Measurements from ENCODE around the gene PANX2. TPM values are rescaled to one million over a fixed set of nuclear protein-coding genes. Genes with fewer than 3 reads are reported as not detected.
A peak's percentile ranks its signal among the peaks of the same experiment; 100 is the strongest.
"Not testable (repeated sequence)": the region's sequence is repeated elsewhere in the genome, so short reads cannot be mapped to it uniquely, and the experiment has no call there.

Gene PANX2
- total RNA-seq, 1 experiment from 2014 or later: not detected

DNA sequence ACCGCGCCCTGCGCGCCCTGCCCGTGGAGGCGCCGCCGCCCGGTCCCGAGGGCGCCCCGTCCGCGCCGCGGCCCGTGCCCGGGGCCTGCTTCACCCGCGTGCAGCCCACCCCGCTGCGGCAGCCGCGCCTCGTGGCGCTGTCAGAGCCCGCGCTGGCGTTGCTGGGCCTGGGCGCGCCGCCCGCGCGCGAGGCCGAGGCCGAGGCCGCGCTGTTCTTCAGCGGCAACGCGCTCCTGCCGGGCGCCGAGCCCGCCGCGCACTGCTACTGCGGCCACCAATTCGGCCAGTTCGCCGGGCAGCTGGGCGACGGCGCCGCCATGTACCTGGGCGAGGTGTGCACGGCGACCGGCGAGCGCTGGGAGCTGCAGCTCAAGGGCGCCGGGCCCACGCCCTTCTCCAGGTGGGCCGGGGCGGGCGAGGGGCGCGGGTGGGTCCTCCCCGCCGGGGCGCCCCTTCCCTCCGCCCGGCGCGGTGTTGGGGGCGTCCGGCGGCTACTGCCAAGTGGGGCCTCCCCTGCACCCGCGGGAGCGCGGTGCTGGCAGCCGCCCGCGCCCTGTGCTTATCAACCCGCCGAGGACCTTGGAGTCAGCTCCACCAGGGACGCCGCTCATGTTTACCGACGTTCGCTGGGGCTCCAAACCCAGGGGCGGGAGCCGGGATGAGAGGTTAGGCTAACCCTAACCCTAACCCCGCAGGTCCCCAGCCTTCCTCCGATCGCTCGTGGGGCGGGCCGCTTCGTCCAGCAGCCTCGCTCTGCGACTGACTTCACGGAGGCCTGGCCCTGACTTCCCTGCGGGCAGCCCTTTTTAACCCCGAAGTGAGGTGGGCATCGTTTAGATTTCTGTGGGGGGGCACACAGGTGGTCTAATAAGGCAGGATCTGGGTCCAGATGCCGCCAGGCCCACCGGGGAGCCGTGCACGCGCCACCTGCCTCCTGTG lies 30.9 kb downstream of the PANX2 start:
- H3K27me3 ChIP-seq: no peaks in the 10 kb centered on the region
- no peaks in the 10 kb centered on the region for H3K9me3 ChIP-seq (replicated peaks)
- no peak overlapping the region for H3K27ac ChIP-seq
- H3K4me1 ChIP-seq: no peaks in the 10 kb centered on the region; the same call in 1 of the 2 replicates
- H3K36me3 ChIP-seq: peaks cover 20% of the 10 kb centered on the region
- DNase-seq: no peak
- H3K4me3 ChIP-seq: peak overlapping the region; percentile 68

GRCh38 chr22:50202130-50202666 lies 31.7 kb downstream of the PANX2 start:
- Histone ChIP-seq H3K9me3 (replicated peaks) (no peaks in the 10 kb centered on the region), H3K27ac (no peak overlapping the region), H3K27me3 (no peaks in the 10 kb centered on the region), H3K4me3 (peak overlapping the region; percentile 68), H3K4me1 (no peaks in the 10 kb centered on the region; the same call in 1 of the 2 replicates), H3K36me3 (peaks cover 21% of the 10 kb centered on the region)
- no peak for DNase-seq

DNA sequence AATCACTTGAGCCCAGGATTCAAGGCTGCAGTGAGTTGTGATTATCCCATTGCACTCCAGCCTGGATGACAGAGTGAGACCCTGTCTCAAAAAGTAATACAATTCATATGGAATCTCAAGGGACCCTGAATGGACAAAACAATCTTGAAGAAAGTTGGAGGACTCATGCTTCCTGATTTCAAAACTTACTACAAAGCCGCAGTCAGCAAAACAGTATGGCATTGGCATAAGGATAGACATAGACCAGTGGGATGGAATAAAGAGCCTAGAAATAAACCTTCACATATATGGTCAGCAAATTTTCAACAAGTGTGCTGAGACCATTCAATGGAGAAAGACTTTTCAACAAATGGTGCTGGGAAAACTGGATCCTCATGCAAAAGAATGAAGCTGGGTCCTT lies 32.8 kb downstream of the PANX2 start:
- no peaks in the 10 kb centered on the region; the same call in 1 of the 2 replicates for H3K4me1 ChIP-seq
- H3K36me3 ChIP-seq: peaks cover 19% of the 10 kb centered on the region
- H3K4me3 ChIP-seq: no peak overlapping the region
- H3K27ac ChIP-seq: no peak overlapping the region
- no peaks in the 10 kb centered on the region for H3K27me3 ChIP-seq
- no peak for DNase-seq
- H3K9me3 ChIP-seq (replicated peaks): no peaks in the 10 kb centered on the region

DNA sequence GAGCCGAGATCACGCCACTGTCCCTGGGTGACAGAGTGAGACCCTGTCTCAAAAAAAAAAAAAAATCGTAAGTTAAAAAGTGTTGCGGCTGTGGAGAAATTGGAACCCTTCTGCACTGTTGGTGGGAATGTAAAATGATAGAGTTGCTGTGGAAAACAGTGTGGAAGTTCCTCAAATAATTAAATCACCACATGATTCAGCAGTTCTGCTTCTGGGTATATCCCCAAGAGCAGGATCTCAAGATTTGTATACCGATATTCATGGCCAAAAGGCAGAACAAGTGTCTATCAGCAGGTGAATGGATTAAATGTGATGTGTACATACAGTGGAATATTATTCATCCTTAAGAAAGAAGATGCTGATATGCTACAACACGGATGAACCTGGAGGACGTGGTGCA lies 34.0 kb downstream of the PANX2 start:
- peaks cover 19% of the 10 kb centered on the region for H3K36me3 ChIP-seq
- H3K4me1 ChIP-seq: no peaks in the 10 kb centered on the region; the same call in 1 of the 2 replicates
- no peak for DNase-seq
- no peak overlapping the region for H3K27ac ChIP-seq
- no peaks in the 10 kb centered on the region for H3K9me3 ChIP-seq (replicated peaks)
- no peak overlapping the region for H3K4me3 ChIP-seq
- no peaks in the 10 kb centered on the region for H3K27me3 ChIP-seq

DNA sequence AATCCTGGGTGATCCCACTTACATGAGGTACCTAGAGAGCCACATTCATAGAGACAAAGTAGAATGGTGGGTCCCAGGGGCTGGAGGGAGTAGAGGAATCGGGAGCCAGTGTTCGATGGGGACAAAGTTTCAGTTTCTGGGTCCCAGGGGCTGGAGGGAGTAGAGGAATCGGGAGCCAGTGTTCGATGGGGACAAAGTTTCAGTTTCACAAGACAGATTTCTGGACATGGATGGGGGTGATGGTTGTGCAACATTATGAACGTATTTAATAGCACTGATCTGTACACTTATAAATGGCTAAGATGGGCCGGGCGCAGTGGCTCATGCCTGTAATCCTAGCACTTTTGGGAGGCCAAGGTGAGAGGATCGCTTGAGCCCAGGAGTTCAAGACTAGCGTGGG lies 34.5 kb downstream of the PANX2 start:
- peaks cover 19% of the 10 kb centered on the region for H3K36me3 ChIP-seq
- DNase-seq; H3K9me3 ChIP-seq (replicated peaks); H3K27me3 ChIP-seq; H3K27ac ChIP-seq; H3K4me1 ChIP-seq; H3K4me3 ChIP-seq: not testable (repeated sequence)

DNA sequence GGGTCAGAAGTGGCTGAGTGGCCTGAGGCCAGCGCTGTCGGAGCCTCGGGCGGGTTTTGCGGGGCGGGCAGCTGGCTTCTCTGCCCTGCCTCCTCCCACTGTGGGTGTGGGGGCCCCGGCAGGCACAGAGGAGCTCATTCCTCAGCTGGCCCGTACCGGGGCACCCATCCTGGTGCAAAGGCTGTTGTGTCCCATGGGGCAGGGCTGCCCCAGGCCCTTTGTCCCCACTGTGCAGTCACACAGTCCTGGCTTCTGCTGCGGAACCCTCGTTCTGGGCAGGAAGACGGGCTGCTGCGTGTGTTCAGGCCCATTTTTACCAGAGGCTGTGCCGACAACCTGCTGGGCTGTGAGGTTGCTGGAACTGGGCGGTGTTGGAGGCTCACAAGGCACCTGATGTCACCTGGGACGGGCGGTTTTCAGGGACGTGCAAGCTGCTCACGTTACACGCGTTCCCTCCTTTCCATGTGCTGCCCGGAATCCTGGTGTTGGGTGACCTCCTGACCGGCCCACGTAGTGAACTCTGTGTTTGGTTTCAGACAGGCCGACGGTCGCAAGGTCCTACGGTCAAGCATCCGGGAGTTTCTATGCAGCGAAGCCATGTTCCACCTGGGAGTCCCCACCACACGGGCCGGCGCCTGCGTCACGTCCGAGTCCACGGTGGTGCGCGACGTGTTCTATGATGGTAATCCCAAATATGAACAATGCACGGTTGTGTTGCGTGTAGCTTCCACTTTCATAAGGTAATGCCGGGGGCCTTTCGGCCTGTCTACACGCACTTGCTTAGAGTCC lies 35.4 kb downstream of the PANX2 start:
- Histone ChIP-seq H3K9me3 (replicated peaks) (no peaks in the 10 kb centered on the region), H3K27me3 (no peaks in the 10 kb centered on the region), H3K4me3 (no peak overlapping the region), H3K27ac (no peak overlapping the region), H3K4me1 (no peaks in the 10 kb centered on the region), H3K36me3 (peaks cover 21% of the 10 kb centered on the region)
- no peak for DNase-seq

- no peak overlapping the region for H3K27ac ChIP-seq
- peaks cover 27% of the 10 kb centered on the region for H3K36me3 ChIP-seq
- no peaks in the 10 kb centered on the region for H3K4me1 ChIP-seq
- peak; percentile 60 to 67 for DNase-seq
- H3K4me3 ChIP-seq: no peak overlapping the region
- H3K9me3 ChIP-seq (replicated peaks): no peaks in the 10 kb centered on the region
- no peaks in the 10 kb centered on the region for H3K27me3 ChIP-seq
These were observed 36.1 kb downstream of the PANX2 start for GRCh38 chr22:50206599-50206998.

GRCh38 chr22:50207383-50208140 lies 37.0 kb downstream of the PANX2 start:
- DNase-seq: no peak
- no peaks in the 10 kb centered on the region for H3K4me1 ChIP-seq
- H3K27ac ChIP-seq: no peak overlapping the region
- H3K36me3 ChIP-seq: peaks cover 35% of the 10 kb centered on the region
- no peak overlapping the region for H3K4me3 ChIP-seq
- no peaks in the 10 kb centered on the region for H3K27me3 ChIP-seq
- H3K9me3 ChIP-seq (replicated peaks): no peaks in the 10 kb centered on the region

GRCh38 chr22:50208430-50208938 lies 38.0 kb downstream of the PANX2 start:
- no peaks in the 10 kb centered on the region for H3K27me3 ChIP-seq
- no peaks in the 10 kb centered on the region for H3K4me1 ChIP-seq
- no peak overlapping the region for H3K4me3 ChIP-seq
- H3K27ac ChIP-seq: no peak overlapping the region
- peak in 1 of 2 experiments; percentile 65 for DNase-seq
- no peaks in the 10 kb centered on the region for H3K9me3 ChIP-seq (replicated peaks)
- H3K36me3 ChIP-seq: peaks cover 35% of the 10 kb centered on the region

- peaks cover 36% of the 10 kb centered on the region for H3K36me3 ChIP-seq
- no peak overlapping the region for H3K4me3 ChIP-seq
- H3K27me3 ChIP-seq: no peaks in the 10 kb centered on the region
- no peaks in the 10 kb centered on the region for H3K9me3 ChIP-seq (replicated peaks)
- no peak for DNase-seq
- no peaks in the 10 kb centered on the region for H3K4me1 ChIP-seq
- no peak overlapping the region for H3K27ac ChIP-seq
These were observed 38.7 kb downstream of the PANX2 start for GRCh38 chr22:50208939-50209892.

DNA sequence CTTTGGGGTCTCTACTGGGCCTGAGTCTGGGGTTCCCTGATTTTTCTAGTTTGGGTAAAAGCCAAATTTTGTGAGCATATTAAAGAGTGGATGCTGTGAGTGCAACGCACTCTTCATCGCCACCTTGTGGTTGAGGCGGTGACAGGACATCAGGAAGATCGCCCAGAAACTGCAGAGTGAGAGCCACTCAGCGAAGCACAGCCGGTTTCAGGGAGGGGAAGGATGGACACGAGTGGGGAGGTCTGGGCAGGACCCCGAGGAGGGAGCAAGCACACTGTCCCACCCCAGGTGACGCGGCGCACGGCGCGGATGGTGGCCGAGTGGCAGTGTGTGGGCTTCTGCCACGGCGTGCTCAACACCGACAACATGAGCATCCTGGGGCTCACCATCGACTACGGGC lies 39.4 kb downstream of the PANX2 start:
- no peak overlapping the region for H3K4me3 ChIP-seq
- peaks cover 43% of the 10 kb centered on the region for H3K36me3 ChIP-seq
- H3K27ac ChIP-seq: no peak overlapping the region
- H3K27me3 ChIP-seq: no peaks in the 10 kb centered on the region
- peak; percentile 73 to 87 for DNase-seq
- no peaks in the 10 kb centered on the region for H3K4me1 ChIP-seq
- H3K9me3 ChIP-seq (replicated peaks): no peaks in the 10 kb centered on the region

- no peak overlapping the region for H3K4me3 ChIP-seq
- H3K4me1 ChIP-seq: no peaks in the 10 kb centered on the region
- DNase-seq: no peak
- H3K9me3 ChIP-seq (replicated peaks): no peaks in the 10 kb centered on the region
- H3K27ac ChIP-seq: no peak overlapping the region
- H3K27me3 ChIP-seq: no peaks in the 10 kb centered on the region
- H3K36me3 ChIP-seq: peaks cover 47% of the 10 kb centered on the region
These were observed 40.0 kb downstream of the PANX2 start for GRCh38 chr22:50210378-50211139.

DNA sequence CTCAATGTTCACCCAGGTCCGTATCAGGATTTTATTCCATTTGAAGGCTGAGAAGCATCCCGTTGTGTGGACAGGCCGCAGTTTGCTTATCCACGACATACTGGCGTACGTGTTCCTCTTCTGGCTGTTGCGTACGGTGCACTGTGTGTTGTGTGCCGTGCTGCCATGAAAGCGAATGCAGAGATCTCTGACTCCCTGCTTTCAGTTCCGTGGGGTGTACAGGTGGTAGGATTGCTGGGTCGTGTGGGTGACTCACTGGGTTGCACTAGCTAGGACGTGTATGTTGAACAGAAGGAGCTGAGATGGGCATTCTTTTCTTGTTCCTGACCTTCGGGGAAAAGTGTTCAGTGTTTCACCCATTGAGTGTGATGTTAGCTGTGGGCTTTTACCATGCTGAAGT lies 40.6 kb downstream of the PANX2 start:
- no peak overlapping the region for H3K4me3 ChIP-seq
- no peak for DNase-seq
- H3K27me3 ChIP-seq: no peaks in the 10 kb centered on the region
- no peaks in the 10 kb centered on the region for H3K4me1 ChIP-seq
- H3K27ac ChIP-seq: no peak overlapping the region
- no peaks in the 10 kb centered on the region for H3K9me3 ChIP-seq (replicated peaks)
- peaks cover 52% of the 10 kb centered on the region for H3K36me3 ChIP-seq

All from SJCRH30 (cell line).